GM19099 (cell line): ENCODE results near the gene PPP1R13B.

Source experiments
- POLR2A ChIP-seq: IDR thresholded peaks from 3 replicates; pipeline ENCODE4 v1.6.1; 2011; ENCODE audit warnings: low read depth; ENCODE audit not compliant: insufficient read length; ENCODE audit errors: extremely low read depth

The PPP1R13B gene

DNA sequence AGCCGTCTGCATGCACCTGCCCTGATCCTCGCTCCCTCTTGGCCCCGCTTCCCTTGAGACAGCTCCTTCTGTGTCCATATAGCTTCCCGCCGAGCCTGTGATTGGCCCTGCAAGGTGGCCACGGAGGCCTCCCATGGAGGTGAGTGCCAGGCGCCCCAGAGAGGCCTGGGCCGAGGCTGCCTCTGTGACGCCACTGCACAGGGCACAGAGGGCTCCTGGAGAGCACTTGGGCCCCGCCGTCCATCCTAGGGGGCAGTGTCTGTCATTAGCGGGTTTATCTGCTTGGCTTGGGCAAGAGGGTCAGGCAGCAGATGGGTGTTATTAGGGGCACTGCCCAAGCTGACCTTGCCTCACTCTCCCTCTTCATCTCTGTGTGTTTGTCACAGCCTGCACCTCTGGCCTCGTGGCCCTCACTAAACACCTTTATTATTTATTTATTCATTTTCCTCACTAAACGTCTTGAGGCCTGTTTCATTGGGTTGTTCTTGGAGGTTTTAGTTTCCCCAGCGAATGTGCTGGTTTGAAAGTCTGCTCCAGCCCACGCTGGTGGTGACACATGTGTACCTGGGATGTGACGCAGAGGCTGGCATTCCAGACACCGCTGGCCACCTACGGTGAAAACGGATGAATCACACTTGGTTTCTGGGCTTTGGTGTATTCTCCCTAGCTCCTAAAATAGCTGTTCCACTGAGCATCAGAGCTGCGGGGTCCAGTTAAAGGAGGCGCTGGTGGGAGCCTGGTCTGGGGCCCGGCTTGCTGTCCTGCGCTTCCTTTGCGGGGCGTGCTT is 125.8 kb downstream of the PPP1R13B start:
- TF ChIP-seq POLR2A = no peak

DNA sequence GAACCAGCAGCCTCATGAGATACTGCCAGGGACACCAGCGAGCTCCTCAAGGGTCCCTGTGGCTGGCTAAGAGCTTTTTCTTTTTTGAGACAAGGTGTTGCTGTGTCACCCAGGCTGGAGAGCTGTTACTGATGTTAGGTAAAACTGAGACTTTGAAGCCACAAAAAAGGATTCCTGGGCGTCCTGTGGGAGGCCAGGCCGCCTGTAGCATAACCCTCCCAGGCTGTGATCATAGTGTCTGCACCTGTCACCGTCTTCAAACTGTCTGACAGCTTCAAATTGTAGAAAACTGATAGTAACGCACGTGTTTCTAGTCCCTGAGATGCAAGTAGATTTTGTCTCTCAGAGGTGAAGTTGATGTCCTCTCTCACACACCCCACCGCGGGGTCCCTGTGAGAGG is 127.6 kb downstream of the PPP1R13B start:
- TF ChIP-seq POLR2A = no peak

- no peak for TF ChIP-seq POLR2A
Measured at GRCh38 chr14:103718572-103718971, 128.8 kb downstream of the PPP1R13B start.

DNA sequence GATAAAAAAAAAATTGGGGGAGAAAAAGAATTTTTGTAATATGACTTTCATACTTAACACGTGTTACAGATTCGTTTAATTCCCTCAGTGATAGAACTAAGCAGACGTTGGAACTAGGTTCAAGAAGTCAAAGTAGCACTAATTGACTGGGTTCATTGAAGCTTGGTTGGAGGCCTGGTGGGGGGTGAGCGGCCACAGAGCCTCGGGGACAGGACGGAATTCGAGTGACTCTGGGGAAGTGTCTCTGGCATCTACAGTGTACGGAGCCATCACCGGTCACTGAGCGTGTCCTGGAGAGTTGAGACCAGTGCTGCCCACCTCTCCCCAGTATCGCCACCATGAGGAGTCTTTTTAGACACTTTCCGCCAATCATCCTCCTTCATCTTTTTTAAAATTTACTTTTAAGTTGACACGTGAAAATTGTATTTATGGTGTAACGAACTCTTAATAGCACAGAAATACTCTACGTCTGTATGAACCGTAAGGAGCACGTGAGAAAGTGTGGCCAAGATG is 130.4 kb downstream of the PPP1R13B start:
- TF ChIP-seq POLR2A = no peak

DNA sequence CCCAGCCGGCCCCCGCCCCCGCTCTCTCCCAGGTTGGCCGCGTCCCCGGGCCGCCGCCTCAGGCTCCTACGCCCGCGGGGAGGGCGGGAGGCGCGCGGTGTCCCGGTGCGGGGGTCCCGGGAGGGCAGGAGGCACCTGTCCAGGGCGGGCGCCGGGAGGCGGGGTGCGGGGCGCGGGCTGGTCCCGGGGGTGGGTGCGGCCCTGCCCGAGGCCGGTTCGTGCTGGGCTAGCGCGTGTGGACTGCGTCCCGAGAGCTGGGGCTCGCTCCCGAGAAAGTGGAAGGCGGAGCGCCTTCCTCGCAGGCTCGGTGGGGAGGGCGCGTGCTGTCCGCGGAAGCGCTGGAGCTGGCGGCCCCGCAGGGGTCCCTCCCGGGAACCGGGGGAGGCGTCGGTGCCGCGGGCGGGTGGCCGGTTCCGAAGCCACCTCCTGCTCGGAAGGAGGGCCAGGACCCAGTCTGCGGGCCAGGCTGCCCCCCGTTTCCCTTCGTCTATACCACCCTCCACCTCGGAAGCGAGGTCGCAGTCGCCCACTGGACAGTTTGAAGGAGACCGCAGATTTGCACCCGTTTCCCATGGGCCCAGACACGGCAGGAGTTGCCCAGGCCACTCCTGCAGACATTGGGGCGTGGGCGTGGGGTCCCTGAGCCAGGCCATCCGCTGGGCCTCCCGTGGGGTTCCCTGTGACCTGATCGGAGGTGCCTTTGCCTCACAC is 131.1 kb downstream of the PPP1R13B start:
- TF ChIP-seq POLR2A = no peak

DNA sequence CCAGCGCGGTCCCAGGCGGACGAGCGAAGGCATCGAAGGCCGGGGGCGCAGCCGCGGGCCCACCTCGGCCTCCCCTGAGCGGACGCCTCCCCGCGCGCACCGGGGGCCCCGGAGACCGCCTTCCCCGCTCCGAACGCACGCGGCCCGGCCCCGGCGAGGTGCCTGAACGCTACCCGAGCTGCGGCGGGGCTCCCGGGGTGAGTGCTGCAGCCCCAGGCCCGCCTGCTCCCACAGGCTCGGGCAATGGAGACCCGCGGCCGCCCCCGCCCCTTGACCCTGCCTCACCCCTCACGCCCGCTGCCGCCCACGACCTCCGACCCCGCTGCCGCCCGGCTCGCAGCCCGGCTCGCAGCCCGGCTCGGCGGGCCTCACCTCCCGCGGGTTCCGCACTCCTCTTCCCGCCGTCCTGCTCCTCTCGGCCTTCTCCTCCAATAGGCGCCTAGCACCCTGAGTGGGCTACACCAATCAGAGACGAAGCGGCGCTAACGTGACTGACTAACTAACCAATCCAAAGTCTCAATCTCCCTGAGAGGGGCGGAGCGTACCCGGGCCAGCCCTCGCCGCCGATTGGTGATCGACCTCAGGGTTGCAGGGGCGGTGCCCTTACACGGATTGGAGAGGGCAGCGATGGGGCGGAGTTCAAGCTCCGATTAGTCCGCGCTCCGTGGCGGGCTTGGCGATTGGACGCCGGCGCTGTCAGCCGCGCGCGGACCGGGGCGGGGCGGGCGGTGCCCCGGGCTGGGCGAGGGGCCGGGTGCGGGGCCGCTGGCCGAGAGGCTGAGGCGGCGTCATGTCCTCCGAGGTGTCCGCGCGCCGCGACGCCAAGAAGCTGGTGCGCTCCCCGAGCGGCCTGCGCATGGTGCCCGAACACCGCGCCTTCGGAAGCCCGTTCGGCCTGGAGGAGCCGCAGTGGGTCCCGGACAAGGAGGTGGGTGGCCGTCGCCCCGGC is 132.0 kb downstream of the PPP1R13B start, which contains the start of the genes XRCC3 and ZFYVE21:
Gene XRCC3 (minus strand): TSS at position 400 of the 949 bp plus-strand sequence. CDS start 4,364 bp downstream, outside the sequence.
Gene ZFYVE21 (plus strand): TSS at position 759 of the 949 bp plus-strand sequence. CDS start 32 bp downstream, at position 791.
- TF ChIP-seq POLR2A = peak; percentile 87

- TF ChIP-seq POLR2A = no peak
Measured at GRCh38 chr14:103714063-103714724, 133.2 kb downstream of the PPP1R13B start.

GRCh38 chr14:103713304-103714062 is 133.9 kb downstream of the PPP1R13B start:
- TF ChIP-seq POLR2A = no peak

- no peak for TF ChIP-seq POLR2A
Measured at GRCh38 chr14:103712633-103713247, 134.6 kb downstream of the PPP1R13B start.

GRCh38 chr14:103711516-103712431 is 135.6 kb downstream of the PPP1R13B start:
- TF ChIP-seq POLR2A = no peak

DNA sequence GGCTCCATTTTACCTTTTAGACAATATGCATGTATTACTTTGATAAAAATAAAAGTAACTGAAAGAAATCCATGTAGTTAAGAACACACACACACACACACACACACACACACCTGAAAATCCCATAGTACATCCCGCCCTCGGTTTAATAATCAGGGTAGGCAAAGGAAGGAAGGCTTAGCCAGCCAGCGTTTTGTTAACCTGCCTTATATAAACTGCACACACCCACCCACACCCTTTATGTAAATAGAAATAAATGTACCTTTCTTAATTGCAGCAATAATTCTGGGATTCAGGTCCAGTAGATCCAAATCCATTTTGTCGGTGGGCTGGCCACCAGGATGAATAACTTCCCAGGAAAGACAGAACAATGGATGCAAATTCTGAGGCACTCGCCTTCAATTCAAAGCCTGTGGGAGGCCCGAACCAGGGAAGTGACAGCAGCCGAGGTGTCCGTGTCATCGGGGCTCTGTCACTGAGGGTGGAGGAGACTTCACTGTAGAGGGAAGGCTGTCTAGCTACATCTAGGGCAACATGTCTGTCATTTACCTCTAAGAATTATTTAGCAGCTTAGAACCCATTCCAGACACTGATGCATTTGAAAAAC is 136.5 kb downstream of the PPP1R13B start:
- TF ChIP-seq POLR2A = no peak

GRCh38 chr14:103709814-103710213 is 137.6 kb downstream of the PPP1R13B start:
- no peak for TF ChIP-seq POLR2A
